Cardiac fibroblast (primary cell): Measurements from ENCODE around the gene LRMDA.
"Not testable (repeated sequence)": the region's sequence is repeated elsewhere in the genome, so short reads cannot be mapped to it uniquely, and the experiment has no call there.

Experiments used
- DNase-seq, 2 donors: peaks; one replicate each; pipeline versions ENCODE4 v3.0.0 to v3.0.0-alpha.2; 2010; ENCODE audit warnings: low read depth in 2 of 2
- H3K4me3 ChIP-seq, 2 donors: replicated peaks in 1 of 2; 1 replicate in 1 of 2; 2 replicates in 1 of 2; pipeline ENCODE4 v1.5.1; 2011; ENCODE audit warnings: low read depth in 2 of 2, low read length in 2 of 2, mild to moderate bottlenecking in 2 of 2, moderate library complexity in 1 of 2
- TF ChIP-seq, protein P1 (sequence below): IDR thresholded peaks from one replicate; pipeline ENCODE4 v1.5.1; 2011; ENCODE audit warnings: low read depth, mild to moderate bottlenecking, low read length, inconsistent platforms

Gene LRMDA

DNA sequence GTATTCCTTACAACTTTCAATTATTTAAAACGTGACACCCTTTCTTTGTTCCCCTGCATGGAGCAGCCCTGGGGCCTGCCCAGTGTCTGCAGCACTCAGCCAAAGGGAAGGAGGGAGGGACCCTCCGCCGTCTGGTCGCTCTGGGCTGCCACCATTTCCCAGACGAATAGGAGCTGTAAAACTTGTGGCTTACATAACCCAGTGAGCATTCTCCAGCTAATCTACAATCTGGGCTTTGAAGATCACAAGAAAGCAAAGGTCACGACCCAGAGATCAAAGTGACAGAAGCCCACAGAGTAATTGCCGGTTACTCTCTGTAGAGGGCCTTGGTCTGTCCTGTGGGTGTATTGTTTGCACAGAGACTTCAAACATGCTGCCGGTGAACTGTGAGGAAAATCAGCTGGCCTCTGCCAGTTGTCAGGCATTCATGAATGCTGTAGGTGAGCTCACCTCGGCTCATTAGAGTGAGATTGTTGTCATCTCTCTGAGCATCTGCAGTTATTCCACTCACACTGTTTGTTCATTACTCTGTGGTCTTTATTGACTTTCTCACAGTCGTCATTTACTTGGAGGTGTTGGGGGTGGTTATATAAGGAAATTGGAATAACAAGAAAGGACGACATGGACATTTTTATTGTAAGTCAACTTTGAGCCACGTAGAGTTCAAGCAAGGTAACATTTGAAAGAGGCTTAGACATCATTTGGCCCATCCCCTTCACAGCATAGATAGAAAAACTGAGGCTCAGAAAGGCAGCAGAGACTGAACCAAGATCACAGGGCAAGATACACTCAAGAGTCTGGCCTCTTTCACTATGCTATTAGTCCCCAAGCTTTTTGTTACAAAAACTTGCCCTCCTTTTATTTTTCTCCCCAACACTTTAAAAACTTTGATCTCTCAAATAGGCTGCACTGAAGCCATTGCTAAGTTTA is 619.8 kb downstream of the LRMDA start:
- no peak for DNase-seq
- no peak overlapping the region for H3K4me3 ChIP-seq
- TF ChIP-seq, protein P1, sequence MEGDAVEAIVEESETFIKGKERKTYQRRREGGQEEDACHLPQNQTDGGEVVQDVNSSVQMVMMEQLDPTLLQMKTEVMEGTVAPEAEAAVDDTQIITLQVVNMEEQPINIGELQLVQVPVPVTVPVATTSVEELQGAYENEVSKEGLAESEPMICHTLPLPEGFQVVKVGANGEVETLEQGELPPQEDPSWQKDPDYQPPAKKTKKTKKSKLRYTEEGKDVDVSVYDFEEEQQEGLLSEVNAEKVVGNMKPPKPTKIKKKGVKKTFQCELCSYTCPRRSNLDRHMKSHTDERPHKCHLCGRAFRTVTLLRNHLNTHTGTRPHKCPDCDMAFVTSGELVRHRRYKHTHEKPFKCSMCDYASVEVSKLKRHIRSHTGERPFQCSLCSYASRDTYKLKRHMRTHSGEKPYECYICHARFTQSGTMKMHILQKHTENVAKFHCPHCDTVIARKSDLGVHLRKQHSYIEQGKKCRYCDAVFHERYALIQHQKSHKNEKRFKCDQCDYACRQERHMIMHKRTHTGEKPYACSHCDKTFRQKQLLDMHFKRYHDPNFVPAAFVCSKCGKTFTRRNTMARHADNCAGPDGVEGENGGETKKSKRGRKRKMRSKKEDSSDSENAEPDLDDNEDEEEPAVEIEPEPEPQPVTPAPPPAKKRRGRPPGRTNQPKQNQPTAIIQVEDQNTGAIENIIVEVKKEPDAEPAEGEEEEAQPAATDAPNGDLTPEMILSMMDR = no peak

DNA sequence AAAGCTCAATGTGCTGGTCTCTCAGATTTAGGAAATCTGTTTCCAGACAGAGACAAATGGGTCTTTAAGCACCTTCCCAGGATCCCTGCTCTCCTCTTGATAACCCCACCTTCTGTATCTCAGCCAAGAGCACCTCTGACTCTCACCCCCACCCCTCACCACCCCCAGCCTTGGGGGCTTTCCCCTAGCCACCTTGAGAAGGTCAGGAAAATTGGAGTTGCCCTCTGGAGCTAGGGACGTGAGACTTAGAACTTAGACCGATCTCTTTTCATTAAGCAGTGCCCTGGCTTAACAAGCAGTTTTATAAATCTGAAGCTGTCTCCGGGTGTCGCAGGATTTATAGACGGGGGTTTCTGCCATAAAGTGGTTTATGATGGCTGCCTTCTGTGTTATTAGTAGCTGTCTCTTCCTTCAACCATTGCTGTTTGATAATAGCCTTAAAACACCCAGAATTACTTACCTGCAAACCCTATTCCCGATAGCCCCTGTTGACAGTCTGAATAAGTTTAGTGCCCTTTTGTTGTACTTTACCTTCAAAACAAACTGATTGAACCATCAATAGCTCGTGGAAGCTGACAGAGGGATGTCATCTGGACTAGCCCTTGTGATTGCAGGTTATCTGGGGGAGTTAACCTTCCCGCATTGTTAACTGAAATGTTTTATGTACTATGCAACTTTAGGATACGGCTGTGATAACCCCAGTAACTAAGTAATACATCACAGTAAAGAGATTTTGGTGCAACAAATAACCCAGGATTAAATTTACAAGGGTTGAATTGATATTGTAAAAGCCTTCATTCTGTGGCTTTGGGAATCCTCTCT is 621.5 kb downstream of the LRMDA start:
- TF ChIP-seq, protein P1 = no peak
- DNase-seq = no peak
- H3K4me3 ChIP-seq = no peak overlapping the region

DNA sequence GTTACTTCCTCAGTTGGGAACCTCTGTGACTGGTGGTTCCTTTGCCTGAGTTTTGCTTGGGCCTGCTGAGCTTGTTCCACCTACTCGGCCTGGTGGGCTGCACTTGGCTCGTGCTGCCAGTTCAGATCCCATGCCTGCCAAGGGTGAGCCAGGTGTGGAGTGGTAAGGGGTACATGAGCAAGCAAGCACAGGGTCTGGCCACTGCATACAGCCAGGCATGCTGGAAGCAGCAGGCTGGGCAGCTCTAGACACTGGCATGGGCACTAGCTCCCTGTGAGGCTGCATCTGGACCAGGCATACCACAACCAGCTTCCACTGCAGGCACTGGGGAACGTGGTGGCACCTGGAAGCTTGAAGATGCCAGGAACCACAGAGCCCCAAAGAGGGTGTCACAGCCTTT is 624.0 kb downstream of the LRMDA start:
- DNase-seq = no peak
- no peak overlapping the region for H3K4me3 ChIP-seq
- TF ChIP-seq, protein P1 = no peak

DNA sequence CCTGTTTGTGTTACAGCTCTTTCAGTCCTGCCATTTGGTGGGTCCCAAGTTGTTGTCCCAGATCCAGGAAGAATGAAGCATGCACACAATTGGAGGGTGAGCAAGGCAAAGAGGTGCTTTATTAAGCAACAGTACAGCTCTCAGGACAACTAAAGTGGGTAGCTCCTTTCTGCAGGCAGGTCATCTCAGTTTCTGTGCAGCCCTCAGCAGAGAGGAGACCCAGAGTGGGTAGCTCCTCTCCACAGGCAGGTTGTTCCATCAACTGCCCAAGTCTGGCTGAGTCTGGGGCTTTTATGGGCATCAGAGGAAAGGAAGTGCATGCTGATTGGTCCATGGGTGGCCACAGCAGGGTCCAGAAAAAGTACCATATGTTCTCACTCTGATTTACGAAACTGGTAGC is 624.5 kb downstream of the LRMDA start:
- DNase-seq = no peak
- H3K4me3 ChIP-seq = no peak overlapping the region
- TF ChIP-seq, protein P1 = no peak

DNA sequence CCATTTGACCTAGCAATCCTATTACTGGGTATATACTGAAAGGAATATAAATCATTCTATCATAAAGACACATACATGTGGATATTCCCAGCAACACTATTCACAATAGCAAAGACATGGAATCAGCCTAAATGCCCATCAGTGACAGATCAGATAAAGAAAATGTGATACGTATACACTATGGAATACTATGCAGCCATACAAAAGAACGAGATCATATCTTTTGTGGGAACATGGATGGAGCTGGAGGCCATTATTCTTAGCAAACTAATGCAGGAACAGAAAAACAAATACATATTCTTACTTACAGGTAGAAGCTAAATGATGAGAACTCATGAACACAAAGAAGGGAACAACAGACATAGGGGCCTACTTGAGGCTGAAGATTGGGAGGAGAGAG is 629.6 kb downstream of the LRMDA start:
- not testable (repeated sequence) for DNase-seq

DNA sequence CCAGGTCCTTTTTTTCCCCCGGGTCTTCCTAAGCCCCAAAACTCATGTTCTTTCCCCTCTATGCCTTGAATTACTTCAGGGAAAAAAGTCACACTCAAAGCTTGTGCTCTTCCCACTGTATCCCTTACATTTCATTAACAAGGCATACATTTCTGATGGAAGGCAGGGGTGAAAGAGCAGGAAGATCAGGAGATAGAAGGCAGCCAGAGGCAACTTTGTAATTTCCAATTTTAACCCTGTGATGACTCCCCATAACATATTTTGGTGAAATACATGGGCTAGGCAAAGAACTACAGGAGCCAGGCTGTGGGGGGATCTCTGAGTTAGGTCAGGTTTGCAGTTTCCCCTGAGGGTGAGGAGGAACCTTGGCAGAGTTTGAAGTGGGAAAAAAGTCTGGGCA is 635.0 kb downstream of the LRMDA start:
- H3K4me3 ChIP-seq = no peak overlapping the region
- TF ChIP-seq, protein P1 = no peak
- no peak for DNase-seq

More for the DNA sequence above, 629.6 kb downstream of the LRMDA start:
- H3K4me3 ChIP-seq = not testable (repeated sequence)

DNA sequence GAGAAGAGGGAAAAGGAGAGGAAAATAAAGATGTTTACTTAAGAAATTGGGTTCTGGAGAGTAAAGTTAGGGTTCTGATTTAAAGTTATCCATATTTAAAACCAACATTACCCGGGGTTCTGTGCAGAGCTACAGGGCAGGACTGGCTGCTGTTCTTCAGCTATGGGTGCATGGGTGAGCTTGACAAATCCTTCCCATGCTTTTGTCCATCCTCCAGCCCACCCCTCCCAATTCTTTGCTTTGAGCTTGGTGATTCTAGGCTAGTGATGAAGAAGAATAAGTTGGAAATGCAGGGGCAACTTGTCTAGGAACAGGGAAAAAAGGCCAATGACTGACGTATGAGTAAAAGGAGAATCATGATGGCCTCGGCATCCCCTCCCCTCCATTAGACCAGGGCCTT is 636.0 kb downstream of the LRMDA start:
- no peak overlapping the region for H3K4me3 ChIP-seq
- DNase-seq = no peak
- TF ChIP-seq, protein P1 = no peak
